Activated CD4-positive, alpha-beta T cell treated with anti-CD3 and anti-CD28 coated beads, Interleukin-2, amount 50 U/mL, for 4 hours (primary cell): ENCODE measurements around the gene SAPCD1.
A peak's percentile ranks its signal among the peaks of the same experiment; 100 is the strongest.

ENCODE experiments used
- DNase-seq, 2 experiments: peaks; one replicate each; pipeline ENCODE4 v3.0.0-alpha.2; 2020

Gene SAPCD1

DNA sequence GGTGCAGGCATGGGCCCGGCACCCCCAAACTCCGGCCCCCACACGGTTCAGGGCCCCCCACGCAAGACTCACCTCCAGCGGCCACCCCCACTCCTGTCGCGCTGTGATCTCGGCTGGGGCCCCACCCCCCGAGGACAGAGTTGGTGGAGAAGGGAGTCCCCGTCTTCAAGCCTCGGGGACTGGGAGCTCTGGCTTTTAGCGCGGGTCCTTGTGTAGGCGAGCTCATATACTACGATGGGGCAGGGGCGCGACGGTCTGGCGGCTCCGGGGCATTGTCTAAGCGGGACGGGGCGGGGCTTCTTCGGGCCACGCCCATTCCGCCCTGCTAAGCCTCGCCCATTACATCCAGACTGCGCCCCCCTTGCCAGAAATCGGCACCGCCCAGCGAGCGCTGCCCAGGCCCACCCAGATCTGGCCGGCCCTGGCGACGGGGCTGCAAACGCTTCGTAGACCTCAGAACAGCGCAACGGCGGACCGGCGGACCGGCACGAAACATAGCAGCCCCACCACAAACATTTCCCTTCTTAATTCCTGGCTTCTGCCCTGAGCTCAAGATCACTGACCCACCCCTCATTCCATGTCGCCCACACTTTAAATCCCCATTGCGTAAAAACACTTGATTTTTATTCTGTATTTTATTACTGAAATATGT, 32.4 kb upstream of the SAPCD1 start:
- DNase-seq: peak; percentile 39 to 42

DNA sequence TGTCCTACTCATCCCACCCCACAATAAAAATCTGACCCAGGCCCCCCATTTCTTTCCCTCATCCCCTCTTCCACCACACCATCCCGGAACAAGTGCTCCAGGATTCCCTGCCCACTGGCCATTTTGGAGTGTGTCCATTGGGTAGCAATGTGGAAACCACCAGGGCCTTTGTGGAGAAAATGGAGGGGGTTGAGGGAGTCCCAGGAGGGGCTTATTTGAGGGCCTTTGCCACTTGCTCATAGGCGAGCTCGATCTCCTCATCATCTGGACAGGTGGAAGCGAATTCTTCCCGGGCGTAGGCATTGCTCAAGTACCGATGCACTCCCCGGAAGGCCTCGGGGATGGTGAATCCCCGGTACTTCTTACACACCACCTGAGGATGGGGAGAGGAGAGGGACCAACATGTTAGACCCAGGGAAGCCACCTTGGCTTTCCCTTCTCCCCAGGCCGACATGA, 31.8 kb upstream of the SAPCD1 start:
- DNase-seq: no peak

DNA sequence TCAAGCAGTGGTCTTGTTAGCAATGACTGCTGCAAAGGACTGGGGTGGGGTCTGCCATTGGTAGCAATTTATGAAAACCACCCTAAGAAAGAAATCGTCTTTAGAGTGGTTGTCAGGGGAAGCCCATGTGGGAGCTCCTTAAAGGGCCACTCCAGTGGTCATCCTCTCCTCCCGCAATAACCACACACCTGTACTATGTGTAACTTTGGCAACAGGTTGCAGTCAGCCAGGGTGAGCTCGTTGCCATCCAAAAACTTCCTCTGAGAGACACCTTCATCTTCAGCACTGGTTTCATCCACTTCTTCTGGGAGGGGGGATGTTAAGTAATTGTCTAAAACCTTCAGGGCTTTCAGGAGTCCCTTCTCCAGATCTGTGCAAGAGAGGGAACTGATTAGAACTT, 30.4 kb upstream of the SAPCD1 start:
- no peak for DNase-seq

DNA sequence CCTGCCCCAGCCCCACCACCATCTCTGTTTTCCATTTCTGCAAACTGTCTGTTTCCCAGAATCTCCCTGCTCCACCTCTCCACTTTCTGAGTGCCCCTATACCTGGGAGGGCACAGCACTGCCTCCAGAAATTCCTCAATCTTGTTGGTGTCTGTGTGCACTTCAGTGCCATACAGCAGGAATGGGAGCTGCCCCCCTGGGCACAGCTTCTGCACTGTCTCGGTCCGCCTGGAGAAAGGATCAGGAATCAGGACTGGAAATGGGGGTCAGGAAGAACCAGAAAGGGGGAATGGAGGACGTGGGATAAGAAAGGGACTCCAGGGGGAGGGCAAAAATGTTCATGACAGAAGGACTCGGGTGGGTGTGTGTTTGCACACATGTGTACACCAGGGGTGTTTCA, 28.7 kb upstream of the SAPCD1 start:
- DNase-seq: no peak

DNA sequence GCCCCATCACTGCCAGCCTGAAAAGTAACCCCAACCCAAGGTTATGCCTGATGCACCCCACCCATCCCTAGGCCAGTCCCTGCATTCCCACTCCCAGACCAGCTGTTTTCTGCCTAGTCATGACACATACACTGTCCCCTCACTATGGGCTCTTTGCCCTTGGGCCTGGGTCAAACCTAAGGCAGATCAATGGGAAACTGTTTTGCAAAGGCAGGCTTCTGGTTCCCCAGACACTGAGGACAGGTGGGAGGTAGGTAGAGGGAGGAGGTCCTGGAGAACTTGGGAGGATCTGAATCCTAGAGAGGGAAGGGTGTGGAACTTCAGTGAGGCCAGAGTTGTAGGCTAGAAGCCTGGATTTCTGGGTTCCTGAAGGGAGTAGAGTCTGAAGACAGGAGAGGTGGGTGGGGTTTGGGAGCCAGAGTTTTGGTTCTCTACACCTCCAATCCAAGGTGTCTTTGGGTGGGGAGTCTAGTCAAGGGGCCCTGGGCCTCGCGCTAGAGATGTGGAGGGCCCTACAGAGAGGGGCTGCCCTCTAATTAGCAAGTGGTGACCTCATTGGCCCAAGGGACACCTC, 28.1 kb upstream of the SAPCD1 start:
- DNase-seq: no peak

DNA sequence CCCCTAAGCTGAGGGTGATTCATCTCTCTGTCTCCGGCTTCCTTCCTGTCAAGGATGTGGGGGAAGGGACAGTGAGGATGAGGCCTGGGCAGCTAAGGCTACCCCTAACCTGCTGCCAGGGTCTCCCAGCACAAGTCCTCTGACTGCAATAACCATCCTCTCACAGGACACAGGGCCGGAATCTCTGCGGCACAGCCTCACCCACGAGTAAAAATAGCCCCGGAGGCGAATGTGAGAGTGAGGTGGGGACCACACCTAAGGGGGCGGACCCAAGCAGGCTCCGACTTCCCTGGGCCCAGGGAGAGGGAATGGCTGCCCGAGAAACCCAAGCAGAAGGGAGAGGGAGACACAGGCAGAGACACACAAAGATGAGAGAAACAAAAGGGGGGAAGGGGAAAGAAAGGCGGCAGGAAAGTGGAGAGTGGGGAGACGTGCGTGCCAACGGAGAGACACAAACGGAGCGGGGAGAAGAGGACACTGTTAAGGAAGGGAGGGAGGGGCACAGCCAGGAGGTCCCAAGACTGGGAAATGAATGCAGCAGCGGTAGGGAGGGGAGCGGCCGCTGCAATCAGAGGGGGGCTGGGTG, 27.5 kb upstream of the SAPCD1 start:
- peak; percentile 32 to 33 for DNase-seq

DNA sequence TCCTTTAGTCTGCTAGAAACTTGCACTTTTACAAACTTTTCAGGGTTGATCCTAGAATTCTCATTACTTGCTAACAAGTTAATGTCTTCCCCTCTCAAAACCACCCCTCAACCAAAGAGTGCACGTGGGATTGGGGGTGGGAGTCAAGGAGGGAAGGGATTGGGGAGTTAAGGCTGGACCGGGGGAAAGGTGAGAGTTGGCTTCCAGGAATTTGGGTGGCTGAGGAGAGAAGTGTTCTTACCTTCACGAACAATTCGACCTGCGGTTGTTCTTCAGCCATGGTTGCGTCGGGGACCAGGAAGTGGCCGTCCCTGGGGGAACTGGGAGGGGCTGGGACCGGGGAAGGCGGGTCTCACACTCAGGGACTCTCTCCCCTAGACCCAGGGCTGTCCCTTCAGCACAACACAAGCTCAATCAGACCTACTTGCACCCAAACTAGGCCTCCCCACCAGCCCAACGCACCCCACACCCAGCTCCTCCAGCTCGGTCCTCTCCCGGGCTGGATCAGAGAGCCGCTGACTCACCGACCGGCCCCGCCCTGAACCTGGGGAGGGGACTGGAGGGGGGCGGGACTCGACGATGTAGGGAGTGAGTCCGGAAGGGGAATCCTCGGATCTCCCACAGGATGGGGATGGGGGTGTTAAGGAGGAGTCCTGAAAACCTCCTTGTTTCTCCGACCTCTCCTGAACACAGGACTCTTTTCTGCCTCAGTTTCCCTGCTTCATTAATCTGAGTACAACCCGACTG, 26.3 kb upstream of the SAPCD1 start, which contains the start of gene CLIC1:
Gene CLIC1, minus strand, starts transcription at position 510 of the 747 bp plus-strand sequence. Its CDS starts 230 bp downstream, at position 280.
- DNase-seq: peak; percentile 72

DNA sequence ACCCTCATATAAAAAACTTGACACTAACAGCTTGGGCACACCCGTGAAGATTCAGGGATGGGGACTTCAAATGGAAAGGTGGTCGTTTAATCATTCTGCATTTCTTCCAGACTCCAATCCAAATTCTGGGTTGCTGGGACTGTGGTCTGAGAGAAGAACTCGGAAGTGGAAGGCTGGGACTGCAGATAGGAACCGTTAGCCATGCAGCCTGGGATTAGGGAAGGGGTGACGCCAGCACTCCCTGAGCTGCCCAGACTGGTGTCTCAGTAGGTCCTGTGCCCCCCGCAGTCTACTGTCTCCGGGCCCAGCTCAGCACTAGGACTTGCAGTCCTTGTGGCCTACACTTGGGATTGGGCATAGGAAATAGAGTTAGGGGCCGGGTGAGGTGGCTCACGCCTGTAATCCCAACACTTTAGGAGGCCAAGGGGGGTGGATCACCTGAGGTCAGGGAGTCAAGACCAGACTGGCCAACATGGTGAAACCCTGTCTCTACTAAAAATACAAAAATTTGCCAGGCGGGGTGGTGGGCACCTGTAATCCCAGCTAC, 25.6 kb upstream of the SAPCD1 start:
- no peak for DNase-seq

DNA sequence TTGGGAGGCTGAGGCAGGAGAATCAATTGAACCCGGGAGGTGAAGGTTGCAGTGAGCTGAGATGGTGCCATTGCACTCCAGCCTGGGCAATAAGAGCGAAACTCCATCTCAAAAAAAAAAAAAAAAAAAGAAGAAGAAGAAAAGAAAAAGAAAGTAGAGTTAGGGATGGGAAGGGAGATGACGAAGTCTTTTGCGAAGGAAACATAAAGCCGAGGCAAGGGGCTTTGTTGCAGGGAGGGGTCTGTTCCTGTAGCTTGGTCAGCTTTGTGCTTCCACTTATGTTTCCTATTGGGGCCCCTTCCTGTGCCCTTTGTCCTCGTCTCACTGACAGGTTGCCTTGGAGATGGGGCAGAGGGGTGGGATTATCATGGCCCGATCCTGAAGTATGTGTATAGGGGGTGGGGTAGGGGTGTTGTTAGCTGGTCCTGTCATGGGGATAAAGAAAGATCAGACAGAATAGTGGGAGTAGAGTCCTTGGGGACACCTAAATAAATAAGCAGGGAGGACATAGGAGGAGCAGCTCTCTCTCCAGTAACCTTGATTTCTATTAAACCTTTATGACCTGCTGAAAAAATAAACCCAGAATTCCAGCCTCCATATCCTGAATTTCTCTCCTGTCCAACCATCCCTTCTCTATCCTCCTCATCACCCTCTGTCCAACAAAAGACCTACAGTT, 25.0 kb upstream of the SAPCD1 start:
- DNase-seq: no peak

DNA sequence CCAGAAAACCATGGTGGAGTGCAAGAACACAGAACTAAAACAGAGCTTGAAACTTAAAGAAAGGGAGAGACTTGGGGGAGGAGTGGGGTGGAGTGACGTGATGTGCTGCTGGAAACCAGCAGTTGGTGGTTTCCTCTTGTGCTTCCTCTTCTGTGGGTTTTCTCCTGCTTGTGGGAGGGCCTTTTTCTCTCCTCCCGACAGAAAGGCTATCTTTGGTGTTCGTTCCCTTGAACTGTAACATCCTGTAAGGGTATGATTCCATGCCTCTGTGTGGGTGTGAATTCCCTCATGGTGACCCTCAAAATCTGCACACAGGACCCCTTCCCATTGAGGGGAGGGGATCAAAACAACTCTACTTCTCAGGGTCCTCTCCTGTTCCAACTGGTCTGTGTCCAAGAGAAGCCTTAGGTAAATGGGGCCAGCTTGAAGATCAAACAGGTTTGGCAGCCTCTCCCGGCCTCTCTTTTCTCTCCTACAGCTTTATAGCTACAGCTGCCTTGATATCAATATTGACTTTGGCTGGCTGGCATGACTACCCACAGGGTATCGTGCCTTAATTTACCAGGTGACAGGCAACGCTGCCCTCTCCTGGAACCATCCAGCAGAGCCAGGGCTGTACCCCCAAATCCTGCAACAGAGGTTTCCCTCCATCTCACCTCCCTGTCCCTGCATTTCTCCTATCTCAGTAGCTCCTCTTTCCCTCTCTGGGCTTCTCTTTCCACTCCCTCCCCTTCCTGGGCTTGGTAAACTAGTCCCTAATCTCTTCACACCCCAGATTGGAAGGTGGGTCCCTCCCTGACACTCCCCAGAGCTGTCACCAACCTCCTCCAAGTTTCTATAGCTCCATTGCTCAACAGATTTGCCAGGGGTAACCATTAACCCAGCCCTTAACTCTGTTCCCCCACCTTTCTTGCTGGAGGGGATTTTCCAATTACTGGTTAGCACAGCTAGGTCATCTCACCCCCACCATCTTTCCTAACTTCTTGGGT, 24.2 kb upstream of the SAPCD1 start:
- peak; percentile 54 to 55 for DNase-seq

DNA sequence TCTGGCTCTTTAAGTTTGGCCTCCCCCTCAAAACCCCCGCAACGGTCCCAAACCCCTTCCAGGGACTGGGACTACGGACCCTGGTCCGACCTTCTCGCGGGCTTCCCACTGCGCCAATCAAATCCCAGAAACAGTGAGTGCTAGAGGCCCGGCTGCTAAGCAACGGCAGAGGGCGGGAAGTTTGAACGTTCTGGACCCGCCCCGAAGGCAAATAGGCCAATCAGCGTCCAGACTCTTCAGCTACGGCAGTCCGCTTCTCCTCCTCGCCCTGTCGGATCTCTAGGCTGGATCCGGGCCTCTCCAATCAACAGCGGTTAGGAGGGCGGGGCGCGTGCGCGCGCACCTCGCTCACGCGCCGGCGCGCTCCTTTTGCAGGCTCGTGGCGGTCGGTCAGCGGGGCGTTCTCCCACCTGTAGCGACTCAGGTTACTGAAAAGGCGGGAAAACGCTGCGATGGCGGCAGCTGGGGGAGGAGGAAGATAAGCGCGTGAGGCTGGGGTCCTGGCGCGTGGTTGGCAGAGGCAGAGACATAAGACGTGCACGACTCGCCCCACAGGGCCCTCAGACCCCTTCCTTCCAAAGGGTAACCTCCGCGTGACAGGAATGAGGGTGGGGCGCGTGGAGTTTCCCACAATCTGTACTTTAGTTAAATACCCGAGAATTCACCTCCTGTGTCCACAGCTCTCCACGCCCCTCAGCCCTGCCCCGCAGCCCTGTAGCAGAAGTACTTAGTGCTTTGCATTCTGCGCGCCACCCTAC, 22.6 kb upstream of the SAPCD1 start, which contains the start of gene MSH5:
Gene MSH5, plus strand, starts transcription at position 367 of the 758 bp plus-strand sequence. CDS start 462 bp downstream, outside the sequence.
- DNase-seq: peak; percentile 91 to 92

DNA sequence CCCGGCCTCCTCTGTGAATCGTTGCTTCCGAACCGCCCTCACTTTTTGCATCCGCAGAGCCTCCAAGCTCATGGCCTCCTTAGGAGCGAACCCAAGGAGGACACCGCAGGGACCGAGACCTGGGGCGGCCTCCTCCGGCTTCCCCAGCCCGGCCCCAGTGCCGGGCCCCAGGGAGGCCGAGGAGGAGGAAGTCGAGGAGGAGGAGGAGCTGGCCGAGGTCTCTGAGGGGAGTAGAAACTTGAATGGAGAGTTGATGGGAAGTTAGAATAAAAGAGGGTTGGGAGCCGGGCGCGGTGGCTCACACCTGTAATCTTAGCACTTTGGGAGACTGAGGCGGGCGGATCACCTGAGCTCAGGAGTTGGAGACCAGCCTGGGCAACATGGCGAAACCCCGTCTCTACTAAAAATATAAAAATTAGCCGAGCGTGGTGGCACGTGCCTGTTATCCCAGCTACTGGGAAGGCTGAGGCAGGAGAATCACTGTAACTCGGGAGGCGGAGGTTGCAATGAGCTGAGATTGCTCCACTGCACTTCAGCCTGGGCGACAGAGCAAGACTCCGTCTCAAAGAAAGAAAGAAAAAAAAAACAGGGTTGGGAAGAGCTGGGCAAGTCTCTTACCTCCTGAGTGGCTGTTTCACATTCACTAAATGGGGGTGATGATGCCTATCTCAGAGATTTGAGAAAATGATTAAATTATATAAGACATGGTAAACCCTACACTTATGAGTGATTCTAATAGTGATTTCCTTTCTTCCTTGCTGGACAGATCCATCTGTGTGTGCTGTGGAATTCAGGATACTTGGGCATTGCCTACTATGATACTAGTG, 21.8 kb upstream of the SAPCD1 start:
- no peak for DNase-seq

DNA sequence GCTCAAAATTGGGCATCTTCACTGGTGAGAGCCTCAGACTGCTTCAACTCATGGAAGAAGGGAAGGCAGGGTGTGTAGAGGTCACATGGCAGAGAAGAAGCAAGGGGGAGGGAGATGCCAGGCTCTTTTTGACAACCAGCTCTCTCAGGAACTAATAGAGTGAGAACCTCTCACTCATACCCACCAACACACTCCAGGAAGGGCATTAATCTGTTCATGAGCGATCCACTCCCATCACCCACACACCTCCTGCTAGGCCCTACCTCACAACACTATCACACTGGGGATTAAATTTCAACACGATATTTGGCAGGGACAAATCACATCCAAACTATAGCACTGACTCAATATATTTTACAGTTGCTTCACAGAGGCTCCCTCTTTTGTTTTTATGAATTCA, 20.6 kb upstream of the SAPCD1 start:
- DNase-seq: no peak

DNA sequence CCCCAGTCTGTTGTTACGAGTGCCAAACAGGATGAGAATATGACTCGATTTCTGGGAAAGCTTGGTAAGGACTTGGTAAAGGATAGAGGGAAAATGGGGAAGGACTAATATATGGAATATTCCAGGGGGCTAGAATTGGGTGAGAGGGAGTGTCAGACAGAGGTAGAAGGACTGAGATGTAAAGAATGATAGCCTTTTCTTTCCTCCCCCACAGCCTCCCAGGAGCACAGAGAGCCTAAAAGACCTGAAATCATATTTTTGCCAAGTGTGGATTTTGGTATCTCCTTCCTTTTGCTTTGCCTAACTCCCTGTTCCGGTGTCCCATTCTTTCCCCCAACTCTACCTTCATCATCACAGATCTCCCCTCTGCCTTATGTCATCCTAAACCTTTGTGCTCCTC, 19.6 kb upstream of the SAPCD1 start:
- no peak for DNase-seq

DNA sequence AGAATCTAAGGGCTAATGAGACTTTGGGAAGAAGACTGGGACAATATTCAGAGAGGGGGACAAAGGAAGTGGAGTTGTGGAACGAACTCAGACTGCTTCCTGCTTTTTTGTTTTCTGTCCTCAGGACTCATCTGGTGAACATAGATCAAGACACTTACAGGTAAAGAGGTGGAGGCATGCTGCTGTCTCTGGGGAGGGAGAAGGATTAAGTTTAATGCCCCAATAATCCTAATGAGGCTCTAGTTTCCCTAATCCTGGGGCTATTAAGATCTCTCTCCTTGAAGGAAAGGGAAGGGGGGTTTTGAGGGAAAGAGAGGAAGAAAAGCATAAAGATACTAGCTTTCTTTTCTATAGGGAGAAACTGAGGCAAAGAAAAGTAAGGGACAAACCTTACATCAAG, 18.0 kb upstream of the SAPCD1 start:
- no peak for DNase-seq

DNA sequence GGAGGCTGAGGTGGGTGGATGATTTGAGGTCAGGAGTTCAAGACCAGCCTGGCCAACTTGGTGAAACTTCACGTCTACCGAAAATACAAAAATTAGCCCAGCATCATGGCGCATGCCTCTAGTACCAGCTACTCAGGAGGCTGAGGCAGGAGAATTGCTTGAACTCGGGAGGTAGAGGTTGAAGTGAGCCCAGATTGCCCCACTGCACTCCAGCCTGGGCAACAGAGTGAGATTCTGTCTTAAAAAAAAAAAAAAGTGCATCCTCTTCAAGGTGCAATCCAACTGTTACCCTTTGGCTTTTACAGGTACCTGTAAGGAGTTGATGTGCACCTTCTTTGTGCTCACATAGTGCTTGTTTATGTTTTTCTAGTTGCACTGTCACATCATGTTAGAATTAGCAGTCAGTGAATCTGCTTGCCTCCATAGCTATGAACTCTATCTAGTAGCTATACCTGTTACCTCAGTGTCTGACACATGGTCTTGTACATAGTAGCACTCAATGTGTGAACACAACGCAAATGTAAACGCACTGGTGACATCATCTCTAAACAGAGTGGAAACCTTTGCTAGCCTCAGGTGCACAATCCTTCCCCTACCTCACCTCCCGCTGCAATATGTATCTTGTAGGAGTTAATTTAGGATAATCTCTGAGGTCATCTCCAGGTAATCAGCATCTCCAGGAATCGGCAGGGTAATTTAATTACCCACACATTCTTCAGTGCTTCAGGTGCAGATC, 13.0 kb upstream of the SAPCD1 start:
- no peak for DNase-seq

DNA sequence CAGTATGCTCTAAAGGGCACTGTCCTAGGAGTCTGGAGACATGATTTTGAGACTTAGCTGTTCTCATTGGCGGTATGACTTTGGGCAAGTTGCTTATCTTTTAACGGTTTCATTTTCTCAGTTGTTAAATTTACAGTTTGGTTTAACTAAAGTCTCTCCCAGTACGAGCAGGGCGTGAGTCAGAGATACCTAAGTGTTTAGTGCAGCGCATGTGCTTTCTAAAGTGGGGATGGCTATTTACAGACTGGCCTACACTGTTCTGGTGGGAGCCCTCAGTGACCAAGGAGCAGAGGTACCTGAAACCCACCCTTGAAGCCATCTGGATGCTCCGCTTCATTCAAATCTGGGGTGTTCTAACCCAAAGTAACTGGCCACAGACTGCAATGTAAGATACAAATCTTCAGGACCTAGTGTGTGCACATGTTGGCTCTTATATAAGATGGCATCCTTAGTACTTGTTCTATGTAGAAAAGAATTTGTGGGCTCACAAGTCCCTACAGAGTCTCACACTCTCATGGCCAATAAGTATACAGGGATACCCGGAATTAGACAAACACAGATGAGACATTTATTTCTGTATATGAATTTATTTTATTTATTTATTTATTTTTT, 11.9 kb upstream of the SAPCD1 start:
- no peak for DNase-seq

DNA sequence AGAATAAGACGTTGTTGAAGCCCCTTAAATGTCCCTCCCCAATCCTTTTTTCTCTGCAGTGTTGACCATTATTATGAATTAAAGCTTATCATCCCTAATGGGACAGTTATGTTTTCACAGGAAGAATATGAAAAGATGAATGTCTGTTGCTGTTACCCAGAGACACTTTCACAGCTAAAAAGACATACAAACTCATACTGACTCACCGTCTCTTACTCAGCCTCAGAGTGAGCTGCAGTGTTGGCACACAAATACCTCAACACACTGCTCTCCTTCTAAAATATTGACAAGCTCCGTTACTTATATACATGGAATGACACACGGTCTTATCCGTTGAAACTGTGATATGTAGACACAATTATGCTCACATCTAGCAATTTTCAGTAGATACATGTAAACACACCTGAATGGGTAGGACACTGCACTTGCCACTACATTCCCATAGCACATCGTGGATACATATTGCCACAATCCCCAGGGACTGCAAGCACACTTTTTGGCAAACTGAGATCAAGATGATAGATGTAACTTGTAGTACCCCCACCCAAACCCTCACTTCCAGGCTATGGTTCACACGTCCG, 9.6 kb upstream of the SAPCD1 start:
- no peak for DNase-seq
